Neural progenitor cell (in vitro differentiated cells): ENCODE measurements around the gene SESN2. TPM values are rescaled to one million over a fixed set of nuclear protein-coding genes. Genes with fewer than 3 reads are reported as not detected.

Source experiments
- DNase-seq: peaks from one replicate; pipeline ENCODE4 v3.0.0-alpha.2; 2016; ENCODE audit warnings: low spot score
- H2AFZ ChIP-seq: fragments of 200-600 bp; sonication (generic); replicated peaks from 2 replicates; pipeline ENCODE4 v1.6.1; 2016; ENCODE audit warnings: antibody characterized with exemption
- H3F3A ChIP-seq: fragments of 200-600 bp; sonication (generic); 2 replicates; pipeline ENCODE4 v1.6.1; 2016; ENCODE audit warnings: antibody characterized with exemption, low read depth
- H3K27ac ChIP-seq: fragments of 200-600 bp; sonication (generic); 2 replicates; pipeline ENCODE4 v1.5.1; 2016; ENCODE audit warnings: mild to moderate bottlenecking
- H3K27me3 ChIP-seq: fragments of 200-600 bp; sonication (generic); 2 replicates; pipeline ENCODE4 v1.6.1; 2016; ENCODE audit warnings: mild to moderate bottlenecking, moderate library complexity
- H3K36me3 ChIP-seq: fragments of 200-600 bp; sonication (generic); 2 replicates; pipeline ENCODE4 v1.5.1; 2016
- H3K4me1 ChIP-seq: fragments of 200-600 bp; sonication (generic); 2 replicates; pipeline ENCODE4 v1.6.1; 2016; ENCODE audit warnings: mixed run types
- H3K4me2 ChIP-seq: fragments of 200-600 bp; sonication (generic); 2 replicates; pipeline ENCODE4 v1.6.1; 2016
- H3K4me3 ChIP-seq: fragments of 200-600 bp; sonication (generic); 2 replicates; pipeline ENCODE4 v1.5.1; 2016
- H3K79me2 ChIP-seq: fragments of 200-600 bp; sonication (generic); 2 replicates; pipeline ENCODE4 v1.6.1; 2016; ENCODE audit warnings: low read depth
- H3K9ac ChIP-seq: fragments of 200-600 bp; sonication (generic); 2 replicates; pipeline ENCODE4 v1.6.1; 2016
- H3K9me3 ChIP-seq: fragments of 200-600 bp; sonication (generic); 2 replicates; pipeline ENCODE4 v1.5.1; 2016; ENCODE audit warnings: low read depth
- H4K20me1 ChIP-seq: fragments of 200-600 bp; sonication (generic); 2 replicates; pipeline ENCODE4 v1.6.1; 2016; ENCODE audit warnings: low read depth
- H3K27ac Mint-ChIP-seq: 3 replicates; pipeline ENCODE4 v1.8.0; 2021; ENCODE audit warnings: mixed read lengths
- H3K27me3 Mint-ChIP-seq: 2 replicates; pipeline ENCODE4 v1.8.0; 2022; ENCODE audit warnings: low read depth, mild to moderate bottlenecking, inconsistent platforms, moderate library complexity, mixed read lengths; ENCODE audit not compliant: insufficient read depth
- H3K36me3 Mint-ChIP-seq: 3 replicates; pipeline ENCODE4 v1.8.0; 2021; ENCODE audit warnings: mixed read lengths
- H3K4me1 Mint-ChIP-seq: 3 replicates; pipeline ENCODE4 v1.8.0; 2021; ENCODE audit warnings: mixed read lengths
- H3K4me3 Mint-ChIP-seq: 3 replicates; pipeline ENCODE4 v1.8.0; 2021; ENCODE audit warnings: mild to moderate bottlenecking, moderate library complexity, mixed read lengths
- H3K9me3 Mint-ChIP-seq: 3 replicates; pipeline ENCODE4 v1.8.0; 2020; ENCODE audit warnings: mixed read lengths
- CTCF ChIP-seq: fragments of 200-600 bp; sonication (generic); IDR thresholded peaks from 2 replicates; pipeline ENCODE4 v1.5.1; 2017; ENCODE audit warnings: antibody characterized with exemption, mild to moderate bottlenecking
- EZH2 ChIP-seq: fragments of 200-600 bp; sonication (generic); IDR thresholded peaks from 2 replicates; pipeline ENCODE4 v1.6.1; 2017; ENCODE audit warnings: antibody characterized with exemption, mild to moderate bottlenecking, moderate library complexity
- EZH2phosphoT487 ChIP-seq: fragments of 200-600 bp; sonication (generic); IDR thresholded peaks from 2 replicates; pipeline ENCODE4 v1.6.1; 2017; ENCODE audit warnings: antibody characterized with exemption
- total RNA-seq: library from RNA; depleted of rRNA; stranded (reverse); fragments of >200 nt; gene quantifications from 2 replicates; pipeline ENCODE4 v1.2.3, GENCODE V29; 2015; ENCODE audit warnings: low replicate concordance

SESN2 gene
- total RNA-seq, 1 donor from 2014 or later: 7.6 TPM

- Histone ChIP-seq H3K4me1 (peaks cover 8% of the 10 kb centered on the region), H3K36me3 (no peaks in the 10 kb centered on the region), H3K27me3 (no peaks in the 10 kb centered on the region), H3K4me3 (no peak overlapping the region), H3K79me2 (no peaks in the 10 kb centered on the region), H3K9ac (no peak overlapping the region), H2AFZ (no peak overlapping the region), H3K27ac (no peak overlapping the region), H4K20me1 (no peaks in the 10 kb centered on the region), H3K9me3 (no peaks in the 10 kb centered on the region), H3K4me2 (no peak overlapping the region), H3F3A (no peaks in the 10 kb centered on the region)
- Mint-ChIP-seq H3K4me3 (no peak overlapping the region), H3K4me1 (no peaks in the 10 kb centered on the region), H3K9me3 (no peaks in the 10 kb centered on the region), H3K27me3 (no peaks in the 10 kb centered on the region), H3K36me3 (peaks cover 25% of the 10 kb centered on the region), H3K27ac (no peak overlapping the region)
- TF ChIP-seq CTCF (no peak), EZH2 (no peak), EZH2phosphoT487 (no peak)
- no peak for DNase-seq
Observed at GRCh38 chr1:28281608-28282425, 22.5 kb downstream of the SESN2 start.

- DNase-seq: no peak
- H3K27me3 ChIP-seq: no peaks in the 10 kb centered on the region
- H3K4me1 ChIP-seq: peaks cover 8% of the 10 kb centered on the region
- H3K36me3 Mint-ChIP-seq: peaks cover 21% of the 10 kb centered on the region
- no peak overlapping the region for H3K27ac ChIP-seq
- no peak overlapping the region for H3K27ac Mint-ChIP-seq
- no peak overlapping the region for H3K4me2 ChIP-seq
- no peaks in the 10 kb centered on the region for H3F3A ChIP-seq
- no peaks in the 10 kb centered on the region for H3K79me2 ChIP-seq
- H3K4me1 Mint-ChIP-seq: peaks cover 3% of the 10 kb centered on the region
- H2AFZ ChIP-seq: no peak overlapping the region
- no peak overlapping the region for H3K9ac ChIP-seq
- no peak overlapping the region for H3K4me3 Mint-ChIP-seq
- TF ChIP-seq EZH2: no peak
- TF ChIP-seq EZH2phosphoT487: no peak
- TF ChIP-seq CTCF: no peak
- H4K20me1 ChIP-seq: no peaks in the 10 kb centered on the region
- H3K4me3 ChIP-seq: no peak overlapping the region
- no peaks in the 10 kb centered on the region for H3K36me3 ChIP-seq
- H3K9me3 Mint-ChIP-seq: no peaks in the 10 kb centered on the region
- no peaks in the 10 kb centered on the region for H3K27me3 Mint-ChIP-seq
- H3K9me3 ChIP-seq: no peaks in the 10 kb centered on the region
Observed at GRCh38 chr1:28282426-28283407, 23.4 kb downstream of the SESN2 start.

GRCh38 chr1:28286111-28286510 is 26.8 kb downstream of the SESN2 start:
- Histone ChIP-seq H3K27me3 (no peaks in the 10 kb centered on the region), H3K9me3 (no peaks in the 10 kb centered on the region), H4K20me1 (no peaks in the 10 kb centered on the region), H3K4me2 (no peak overlapping the region), H3K27ac (no peak overlapping the region), H2AFZ (no peak overlapping the region), H3K36me3 (no peaks in the 10 kb centered on the region), H3K9ac (no peak overlapping the region), H3K79me2 (no peaks in the 10 kb centered on the region), H3K4me3 (no peak overlapping the region), H3K4me1 (peaks cover 8% of the 10 kb centered on the region), H3F3A (no peaks in the 10 kb centered on the region)
- Mint-ChIP-seq H3K27me3 (no peaks in the 10 kb centered on the region), H3K27ac (no peak overlapping the region), H3K36me3 (peaks cover 7% of the 10 kb centered on the region), H3K9me3 (no peaks in the 10 kb centered on the region), H3K4me1 (peaks cover 7% of the 10 kb centered on the region), H3K4me3 (no peak overlapping the region)
- TF ChIP-seq CTCF (no peak), EZH2 (no peak), EZH2phosphoT487 (no peak)
- no peak for DNase-seq
